Body of pancreas (tissue), 4 donors: ENCODE measurements around the gene POM121.
"Not testable (repeated sequence)": the region's sequence is repeated elsewhere in the genome, so short reads cannot be mapped to it uniquely, and the experiment has no call there.

Experiments used
- POLR2A ChIP-seq, 3 donors: fragments of 450-650 bp; IDR thresholded peaks; one replicate each; pipeline ENCODE4 v1.6.1; 2016; ENCODE audit warnings: antibody characterized with exemption in 3 of 3, mild to moderate bottlenecking in 2 of 3
- TF ChIP-seq, protein P1 (sequence below), 7 experiments: fragments of 450-650 bp in 4 of 7; fragments of 200-600 bp in 3 of 7; sonication (generic) in 3 of 7; IDR thresholded peaks; one replicate each; pipeline ENCODE4 v1.5.1; 2016 to 2019; ENCODE audit warnings: antibody characterized with exemption in 7 of 7

DNA sequence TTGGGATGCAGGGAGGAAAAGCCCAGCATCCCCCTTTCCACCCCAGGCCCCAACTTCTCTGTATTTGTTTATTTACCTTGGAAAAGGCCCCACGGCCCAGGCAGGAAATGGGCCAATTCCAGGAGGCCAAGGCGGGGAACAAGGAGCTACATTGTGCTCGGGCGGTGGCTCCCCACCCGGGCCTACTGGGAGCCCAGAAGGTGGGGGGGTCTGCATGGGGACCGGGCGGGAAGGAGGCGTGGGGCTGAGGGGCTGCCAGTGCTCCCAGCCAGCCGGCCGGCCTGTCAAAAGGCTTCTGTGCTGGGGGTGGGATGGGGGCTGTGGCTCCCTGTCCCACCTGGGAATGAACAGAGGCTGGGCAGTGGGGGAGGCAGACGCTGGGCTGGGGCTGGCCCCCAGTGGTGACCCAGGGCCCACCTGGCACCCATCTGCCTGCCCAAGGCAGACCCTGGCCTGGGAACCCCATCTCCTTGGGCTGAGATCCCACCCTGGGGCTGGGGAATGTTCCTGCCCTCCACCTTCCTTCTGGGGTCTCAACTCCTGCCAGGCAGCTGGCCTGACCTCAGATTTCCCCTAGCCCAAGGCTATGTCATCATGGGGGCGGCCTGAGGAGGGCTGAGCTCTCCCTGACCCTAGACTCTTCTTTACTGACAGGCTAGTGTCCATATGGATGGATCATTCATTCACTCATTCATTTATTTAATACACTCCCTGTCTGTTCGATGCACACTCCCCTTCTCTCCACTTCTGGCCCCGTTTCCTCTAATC, 65.4 kb downstream of the POM121 start:
- TF ChIP-seq, protein P1, sequence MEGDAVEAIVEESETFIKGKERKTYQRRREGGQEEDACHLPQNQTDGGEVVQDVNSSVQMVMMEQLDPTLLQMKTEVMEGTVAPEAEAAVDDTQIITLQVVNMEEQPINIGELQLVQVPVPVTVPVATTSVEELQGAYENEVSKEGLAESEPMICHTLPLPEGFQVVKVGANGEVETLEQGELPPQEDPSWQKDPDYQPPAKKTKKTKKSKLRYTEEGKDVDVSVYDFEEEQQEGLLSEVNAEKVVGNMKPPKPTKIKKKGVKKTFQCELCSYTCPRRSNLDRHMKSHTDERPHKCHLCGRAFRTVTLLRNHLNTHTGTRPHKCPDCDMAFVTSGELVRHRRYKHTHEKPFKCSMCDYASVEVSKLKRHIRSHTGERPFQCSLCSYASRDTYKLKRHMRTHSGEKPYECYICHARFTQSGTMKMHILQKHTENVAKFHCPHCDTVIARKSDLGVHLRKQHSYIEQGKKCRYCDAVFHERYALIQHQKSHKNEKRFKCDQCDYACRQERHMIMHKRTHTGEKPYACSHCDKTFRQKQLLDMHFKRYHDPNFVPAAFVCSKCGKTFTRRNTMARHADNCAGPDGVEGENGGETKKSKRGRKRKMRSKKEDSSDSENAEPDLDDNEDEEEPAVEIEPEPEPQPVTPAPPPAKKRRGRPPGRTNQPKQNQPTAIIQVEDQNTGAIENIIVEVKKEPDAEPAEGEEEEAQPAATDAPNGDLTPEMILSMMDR (IDR thresholded peaks at IDR 0.05), result not testable (repeated sequence)
- not testable (repeated sequence) for TF ChIP-seq POLR2A (IDR thresholded peaks at IDR 0.05)
